ENCODE measurements around the gene OR4E1. TPM values are rescaled to one million over a fixed set of nuclear protein-coding genes. Genes with fewer than 3 reads are reported as not detected.
"Not testable (repeated sequence)": the region's sequence is repeated elsewhere in the genome, so short reads cannot be mapped to it uniquely, and the experiment has no call there.

OR4E1 gene
- total RNA-seq, result not detected

DNA sequence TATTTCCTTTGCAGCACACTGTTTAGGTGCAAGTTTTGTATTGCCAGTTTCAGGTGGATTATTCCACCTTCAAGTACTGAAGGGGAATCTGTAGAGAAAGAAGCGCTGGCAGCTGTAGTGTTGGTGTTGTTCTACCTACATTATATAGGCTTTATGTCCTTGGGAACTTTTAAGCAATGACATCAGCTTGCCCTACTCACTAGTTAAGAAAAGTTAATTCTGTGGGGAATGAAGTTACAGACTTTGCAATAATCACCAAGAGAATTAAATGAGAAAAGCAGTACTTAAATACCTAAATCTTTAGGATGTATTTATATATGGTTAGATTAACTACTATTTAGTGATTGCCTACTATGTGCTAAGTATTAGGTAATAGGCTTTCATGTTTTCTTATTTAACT, at the start of gene OR4E1:
Gene OR4E1 (minus strand): TSS at position 101 of the 400 bp plus-strand sequence. CDS start 2,883 bp downstream, outside the sequence.
- H3K4me3 Mint-ChIP-seq, result no peak within 1 kb of the TSS
- peaks cover 39% of the 10 kb centered on the region for H3K27me3 Mint-ChIP-seq (ENCODE audit: low read depth)
- H3K9me3 Mint-ChIP-seq, result peaks cover 0 to 3% of the 10 kb centered on the region in 2 donors

GRCh38 chr14:21721504-21721903, 47.9 kb upstream of the OR4E1 start:
- H3K36me3 Mint-ChIP-seq (ENCODE audit: insufficient read depth in 2 of 2), result no peaks in the 10 kb centered on the region
- H3K9me3 Mint-ChIP-seq, result no peaks in the 10 kb centered on the region
- no peak overlapping the region for H3K27ac Mint-ChIP-seq
- ATAC-seq (replicated peaks in 1 of 2) (no peak), DNase-seq (no peak)
- peaks cover 43% of the 10 kb centered on the region for H3K27me3 Mint-ChIP-seq (ENCODE audit: low read depth)
- no peaks in the 10 kb centered on the region for H3K4me1 Mint-ChIP-seq (ENCODE audit: low read depth)
- H3K4me3 Mint-ChIP-seq, result no peak overlapping the region

More for the DNA sequence above, at the start of gene OR4E1:
- Mint-ChIP-seq H3K27ac (no peak within 1 kb of the TSS), H3K36me3 (ENCODE audit: insufficient read depth in 2 of 2) (peaks cover 1 to 3% of the 10 kb centered on the region in 2 donors), H3K4me1 (ENCODE audit: low read depth) (no peaks in the 10 kb centered on the region)
- no peak for ATAC-seq (replicated peaks in 1 of 2)
- DNase-seq, result no peak

DNA sequence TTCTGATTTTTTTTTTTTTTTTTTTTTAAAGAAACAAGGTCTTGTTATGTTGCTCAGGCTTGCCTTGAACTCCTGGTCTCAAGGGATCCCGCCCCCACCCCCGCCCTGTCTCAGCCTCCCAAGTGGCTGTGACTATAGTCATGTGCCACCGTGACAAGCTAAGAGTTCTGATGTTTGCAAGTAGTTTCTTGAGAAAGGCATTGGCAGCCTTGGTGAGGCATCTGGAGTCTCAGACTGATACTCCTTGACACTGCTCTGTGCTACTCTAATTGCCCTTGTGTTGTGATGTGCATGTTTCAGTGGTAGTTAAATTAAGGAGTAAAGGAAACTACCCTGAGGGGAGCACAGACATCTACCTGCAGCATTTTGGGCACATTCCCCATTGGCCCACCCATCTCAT, 46.2 kb upstream of the OR4E1 start:
- no peak overlapping the region for H3K27ac Mint-ChIP-seq
- H3K9me3 Mint-ChIP-seq, result no peaks in the 10 kb centered on the region
- no peak for DNase-seq

DNA sequence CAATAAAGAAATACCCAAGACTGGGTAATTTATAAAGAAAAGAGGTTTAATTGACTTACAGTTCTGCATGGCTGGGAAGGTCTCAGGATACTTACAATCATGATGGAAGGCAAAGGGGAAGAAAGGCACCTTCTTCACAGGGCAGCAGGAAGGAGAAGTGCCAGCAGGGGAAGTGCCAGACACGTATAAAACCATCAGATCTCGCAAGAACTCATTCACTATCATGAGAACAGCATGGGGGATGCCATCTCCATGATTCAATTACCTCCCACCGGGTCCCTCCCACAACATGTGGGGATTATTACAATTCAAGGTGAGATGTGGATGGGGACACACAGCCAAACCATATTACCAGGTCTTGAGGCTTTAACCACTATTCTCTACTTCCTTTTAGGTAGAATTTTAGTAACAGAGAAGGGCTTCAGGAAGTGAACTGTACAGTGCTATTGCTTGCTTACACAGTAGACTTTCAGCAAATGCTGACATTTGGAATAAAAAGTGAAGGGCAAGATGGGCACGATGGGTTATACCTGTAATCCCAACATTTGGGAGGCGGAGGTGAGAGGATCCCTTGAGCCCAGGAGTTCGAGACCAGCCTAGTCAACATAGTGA, 40.8 kb upstream of the OR4E1 start:
- Mint-ChIP-seq H3K27me3 (ENCODE audit: low read depth) (peaks cover 39% of the 10 kb centered on the region), H3K36me3 (ENCODE audit: insufficient read depth in 2 of 2) (no peaks in the 10 kb centered on the region), H3K9me3 (no peaks in the 10 kb centered on the region), H3K4me3 (peak overlapping the region; percentile 3 to 57), H3K27ac (peak overlapping the region; percentile 63), H3K4me1 (ENCODE audit: low read depth) (no peaks in the 10 kb centered on the region)
- ATAC-seq (replicated peaks in 1 of 2), result peak; percentile 15 to 39
- DNase-seq, result no peak

More for the DNA sequence above, 46.2 kb upstream of the OR4E1 start:
- peaks cover 42% of the 10 kb centered on the region for H3K27me3 Mint-ChIP-seq (ENCODE audit: low read depth)
- H3K36me3 Mint-ChIP-seq (ENCODE audit: insufficient read depth in 2 of 2), result no peaks in the 10 kb centered on the region
- no peak overlapping the region for H3K4me3 Mint-ChIP-seq
- no peaks in the 10 kb centered on the region for H3K4me1 Mint-ChIP-seq (ENCODE audit: low read depth)
- peak; percentile 51 to 61 for ATAC-seq (replicated peaks in 1 of 2)

GRCh38 chr14:21712036-21712435, 38.4 kb upstream of the OR4E1 start:
- ATAC-seq (replicated peaks in 1 of 2) (peak in 1 of 2 donors; percentile 26), DNase-seq (no peak)
- Mint-ChIP-seq H3K27ac (peak overlapping the region; percentile 49), H3K9me3 (peaks cover 2 to 3% of the 10 kb centered on the region in 2 donors), H3K4me3 (peak overlapping the region; percentile 40 to 70), H3K4me1 (ENCODE audit: low read depth) (no peaks in the 10 kb centered on the region), H3K36me3 (ENCODE audit: insufficient read depth in 2 of 2) (no peaks in the 10 kb centered on the region), H3K27me3 (ENCODE audit: low read depth) (peaks cover 20% of the 10 kb centered on the region)

DNA sequence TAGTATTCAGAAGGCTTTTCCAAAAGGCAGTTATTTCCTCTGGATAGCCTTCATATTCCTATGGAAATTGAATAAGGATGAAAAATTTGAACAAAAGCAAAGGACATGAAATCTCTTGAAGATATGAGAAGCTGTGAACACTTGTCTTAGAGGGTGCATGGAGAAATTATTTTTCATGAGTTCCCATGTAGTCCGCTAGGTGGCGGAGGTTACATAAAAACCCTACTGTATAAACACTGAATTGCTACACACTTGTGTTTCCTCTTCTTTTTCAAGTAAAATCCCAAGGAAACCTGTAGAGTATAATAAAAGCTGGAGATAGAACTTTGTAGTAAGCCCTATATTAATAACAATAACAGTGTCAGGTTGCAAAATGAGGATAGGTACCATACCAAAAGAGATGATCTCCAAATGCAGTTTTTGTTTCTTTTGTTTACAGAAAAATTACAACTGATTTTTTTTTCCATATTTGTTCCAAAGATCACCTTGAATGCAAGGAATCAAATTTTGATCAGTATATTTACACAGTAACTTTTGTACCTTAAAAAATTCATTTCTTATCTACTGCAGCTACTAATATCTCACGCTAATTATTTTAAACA, 37.8 kb upstream of the OR4E1 start:
- DNase-seq (peak; percentile 15 to 38), ATAC-seq (replicated peaks in 1 of 2) (peak; percentile 49)
- H3K9me3 Mint-ChIP-seq, result peaks cover 2 to 5% of the 10 kb centered on the region in 2 donors
- H3K4me1 Mint-ChIP-seq (ENCODE audit: low read depth), result no peaks in the 10 kb centered on the region
- peaks cover 20% of the 10 kb centered on the region for H3K27me3 Mint-ChIP-seq (ENCODE audit: low read depth)
- no peaks in the 10 kb centered on the region for H3K36me3 Mint-ChIP-seq (ENCODE audit: insufficient read depth in 2 of 2)
- no peak overlapping the region for H3K27ac Mint-ChIP-seq
- peak overlapping the region; percentile 18 to 40 for H3K4me3 Mint-ChIP-seq

- no peak overlapping the region for H3K27ac Mint-ChIP-seq
- H3K27me3 Mint-ChIP-seq (ENCODE audit: low read depth), result peaks cover 9% of the 10 kb centered on the region
- DNase-seq, result no peak
- H3K9me3 Mint-ChIP-seq, result peaks cover 2 to 5% of the 10 kb centered on the region in 2 donors
- peaks cover 19% of the 10 kb centered on the region for H3K4me1 Mint-ChIP-seq (ENCODE audit: low read depth)
- no peaks in the 10 kb centered on the region for H3K36me3 Mint-ChIP-seq (ENCODE audit: insufficient read depth in 2 of 2)
- H3K4me3 Mint-ChIP-seq, result peak overlapping the region in 1 of 2 donors; percentile 61
- ATAC-seq (replicated peaks in 1 of 2), result peak; percentile 50 to 71
Measured at GRCh38 chr14:21704338-21704737, 30.7 kb upstream of the OR4E1 start.

DNA sequence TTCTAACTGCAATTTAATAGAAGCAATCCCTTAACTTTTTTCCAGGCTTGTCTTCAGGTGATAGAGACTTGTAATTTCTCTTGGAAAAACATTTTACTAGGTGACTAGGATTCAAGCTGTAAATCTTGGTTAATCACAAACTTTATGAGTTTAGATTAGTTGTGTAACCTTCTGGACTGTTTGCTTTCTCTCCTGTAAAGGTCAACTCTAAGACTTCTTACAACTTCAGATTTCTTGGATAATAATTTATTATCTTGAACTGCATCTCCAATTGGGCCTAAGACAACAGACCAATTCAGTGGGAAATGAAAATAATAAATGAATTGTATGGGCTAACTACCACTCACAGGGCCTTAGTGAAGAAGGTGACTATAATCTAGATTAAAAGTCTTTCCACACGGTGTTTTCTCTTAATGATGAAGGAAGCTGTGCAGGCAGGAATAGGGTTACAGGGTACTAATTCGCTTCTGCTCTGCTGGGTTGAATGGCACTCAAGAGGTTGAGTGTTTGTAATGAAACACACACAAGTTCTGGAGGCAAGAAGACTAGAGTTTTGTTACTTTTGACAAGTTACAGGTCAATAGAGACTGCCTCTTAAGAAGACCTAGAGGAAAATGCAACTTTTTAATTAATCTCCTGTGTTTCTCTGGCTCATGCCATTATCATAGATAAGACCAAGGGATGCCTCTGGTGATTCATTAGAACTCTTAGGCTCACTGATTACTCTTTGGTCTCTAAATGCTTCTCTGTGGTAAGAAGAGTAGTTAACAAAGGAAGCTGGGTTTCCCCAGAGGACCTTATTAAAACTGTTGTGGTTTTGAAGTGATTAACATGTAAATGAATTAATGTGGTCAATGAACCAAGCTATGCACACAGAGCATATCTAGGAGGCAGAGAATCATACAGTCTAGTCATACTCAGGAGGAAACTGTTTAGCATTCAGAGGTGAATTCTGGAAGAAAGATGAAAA, 30.0 kb upstream of the OR4E1 start:
- Mint-ChIP-seq H3K4me1 (ENCODE audit: low read depth) (peaks cover 19% of the 10 kb centered on the region), H3K9me3 (peaks cover 0 to 2% of the 10 kb centered on the region in 2 donors), H3K36me3 (ENCODE audit: insufficient read depth in 2 of 2) (no peaks in the 10 kb centered on the region), H3K27me3 (ENCODE audit: low read depth) (peaks cover 14% of the 10 kb centered on the region), H3K4me3 (peak overlapping the region in 1 of 2 donors; percentile 61), H3K27ac (no peak overlapping the region)
- DNase-seq (no peak), ATAC-seq (replicated peaks in 1 of 2) (peak; percentile 94 to 95)

DNA sequence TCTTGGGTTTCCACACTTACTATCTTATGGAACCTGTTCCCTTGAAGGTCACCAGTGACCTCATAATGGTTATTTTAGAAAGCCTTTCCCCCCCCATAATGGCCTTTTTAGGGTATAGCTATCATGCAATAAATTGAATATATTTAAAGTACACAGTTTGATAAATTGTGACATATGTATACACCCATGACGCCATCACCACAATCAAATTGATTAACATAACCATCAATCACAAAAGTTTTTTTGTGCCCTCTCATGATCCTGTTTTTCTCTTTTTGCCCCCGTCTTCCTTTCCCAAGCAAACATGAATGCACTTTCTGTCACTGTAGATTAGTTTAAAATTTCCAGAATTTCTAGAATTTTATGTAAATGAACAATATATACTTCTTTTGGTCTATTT, 28.7 kb upstream of the OR4E1 start:
- peaks cover 19% of the 10 kb centered on the region for H3K4me1 Mint-ChIP-seq (ENCODE audit: low read depth)
- H3K4me3 Mint-ChIP-seq, result no peak overlapping the region
- no peaks in the 10 kb centered on the region for H3K36me3 Mint-ChIP-seq (ENCODE audit: insufficient read depth in 2 of 2)
- H3K9me3 Mint-ChIP-seq, result peaks cover 0 to 2% of the 10 kb centered on the region in 2 donors
- DNase-seq, result no peak
- ATAC-seq (replicated peaks in 1 of 2), result no peak
- H3K27ac Mint-ChIP-seq, result no peak overlapping the region
- H3K27me3 Mint-ChIP-seq (ENCODE audit: low read depth), result peaks cover 14% of the 10 kb centered on the region

- H3K36me3 Mint-ChIP-seq (ENCODE audit: insufficient read depth in 2 of 2), result no peaks in the 10 kb centered on the region
Measured at GRCh38 chr14:21699551-21699950, 25.9 kb upstream of the OR4E1 start.

GRCh38 chr14:21698538-21698937, 24.9 kb upstream of the OR4E1 start:
- not testable (repeated sequence) for H3K36me3 Mint-ChIP-seq (ENCODE audit: insufficient read depth in 2 of 2); DNase-seq; H3K9me3 Mint-ChIP-seq; H3K4me1 Mint-ChIP-seq (ENCODE audit: low read depth); ATAC-seq (replicated peaks in 1 of 2); H3K4me3 Mint-ChIP-seq; H3K27ac Mint-ChIP-seq
- peaks cover 22% of the 10 kb centered on the region for H3K27me3 Mint-ChIP-seq (ENCODE audit: low read depth)

More at GRCh38 chr14:21699551-21699950, 25.9 kb upstream of the OR4E1 start:
- no peak overlapping the region for H3K27ac Mint-ChIP-seq
- no peak for ATAC-seq (replicated peaks in 1 of 2)
- no peaks in the 10 kb centered on the region for H3K9me3 Mint-ChIP-seq
- H3K4me1 Mint-ChIP-seq (ENCODE audit: low read depth), result peaks cover 11% of the 10 kb centered on the region
- peaks cover 22% of the 10 kb centered on the region for H3K27me3 Mint-ChIP-seq (ENCODE audit: low read depth)
- DNase-seq, result no peak
- no peak overlapping the region for H3K4me3 Mint-ChIP-seq

DNA sequence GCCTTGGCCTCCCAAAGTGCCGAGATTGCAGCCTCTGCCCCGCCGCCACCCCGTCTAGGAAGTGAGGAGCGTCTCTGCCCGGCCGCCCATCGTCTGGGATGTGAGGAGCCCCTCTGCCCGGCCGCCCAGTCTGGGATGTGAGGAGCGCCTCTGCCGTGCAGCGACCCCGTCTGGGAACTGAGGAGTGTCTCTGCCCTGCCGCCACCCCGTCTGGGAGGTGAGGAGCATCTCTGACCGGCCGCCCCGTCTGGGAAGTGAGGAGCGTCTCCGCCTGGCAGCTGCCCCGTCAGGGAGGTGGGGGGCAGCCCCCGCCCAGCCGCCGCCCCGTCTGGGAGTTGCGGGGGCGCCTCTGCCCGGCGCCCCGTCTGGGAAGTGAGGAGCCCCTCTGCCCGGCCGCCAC, 24.0 kb upstream of the OR4E1 start:
- not testable (repeated sequence) for H3K9me3 Mint-ChIP-seq; ATAC-seq (replicated peaks in 1 of 2)
- H3K27me3 Mint-ChIP-seq (ENCODE audit: low read depth), result peaks cover 22% of the 10 kb centered on the region

GRCh38 chr14:21694425-21694824, 20.8 kb upstream of the OR4E1 start:
- Mint-ChIP-seq H3K9me3 (no peaks in the 10 kb centered on the region), H3K27ac (no peak overlapping the region), H3K4me1 (ENCODE audit: low read depth) (no peaks in the 10 kb centered on the region), H3K36me3 (ENCODE audit: insufficient read depth in 2 of 2) (no peaks in the 10 kb centered on the region), H3K27me3 (ENCODE audit: low read depth) (peaks cover 38% of the 10 kb centered on the region), H3K4me3 (no peak overlapping the region)
- no peak for DNase-seq
- no peak for ATAC-seq (replicated peaks in 1 of 2)

More for the DNA sequence above, 24.0 kb upstream of the OR4E1 start:
- H3K4me1 Mint-ChIP-seq (ENCODE audit: low read depth); H3K36me3 Mint-ChIP-seq (ENCODE audit: insufficient read depth in 2 of 2); H3K27ac Mint-ChIP-seq; H3K4me3 Mint-ChIP-seq; DNase-seq: not testable (repeated sequence)

All from activated T-cell treated with anti-CD3 and anti-CD28 coated beads, Interleukin-2, amount 50 U/mL, for 72 hours (primary cell).